Globus pallidus (tissue), 1 donor: ENCODE results near the gene SCN2A.

Source experiments
- DNase-seq: peaks from one replicate; pipeline ENCODE4 v3.0.0-alpha.2; 2015; ENCODE audit warnings: low spot score

Gene SCN2A

GRCh38 chr2:165420231-165420630, 181.0 kb downstream of the SCN2A start:
- DNase-seq: no peak

- no peak for DNase-seq
These were observed 183.9 kb downstream of the SCN2A start for GRCh38 chr2:165423081-165423480.

GRCh38 chr2:165425556-165425955, 186.3 kb downstream of the SCN2A start:
- DNase-seq: no peak

- DNase-seq: no peak
These were observed 188.5 kb downstream of the SCN2A start for GRCh38 chr2:165427686-165428085.

GRCh38 chr2:165428926-165429325, 189.7 kb downstream of the SCN2A start:
- DNase-seq: no peak

- DNase-seq: no peak
These were observed 191.8 kb downstream of the SCN2A start for GRCh38 chr2:165431014-165431413.

GRCh38 chr2:165432234-165432966, 193.2 kb downstream of the SCN2A start:
- DNase-seq: no peak

GRCh38 chr2:165434865-165435496, 195.8 kb downstream of the SCN2A start:
- DNase-seq: no peak

- no peak for DNase-seq
These were observed 196.4 kb downstream of the SCN2A start for GRCh38 chr2:165435611-165436010.

GRCh38 chr2:165436559-165436958, 197.3 kb downstream of the SCN2A start:
- DNase-seq: no peak

- no peak for DNase-seq
These were observed 201.2 kb downstream of the SCN2A start for GRCh38 chr2:165440367-165440766.
